Fibroblast of skin of back (primary cell): ENCODE data around the gene RAD21L1. TPM values are rescaled to one million over a fixed set of nuclear protein-coding genes. Genes with fewer than 3 reads are reported as not detected.
A peak's percentile ranks its signal among the peaks of the same experiment; 100 is the strongest.

ENCODE experiments used
- DNase-seq: peaks from one replicate; pipeline ENCODE4 v3.0.0-alpha.2; 2013
- polyA plus RNA-seq, 2 experiments: library from polyadenylated mRNA; unstranded; fragments of 120-200 nt; gene quantifications; one replicate each; pipeline ENCODE4 v1.2.1, GENCODE V29; 2013; ENCODE audit not compliant: insufficient read length in 2 of 2

Gene RAD21L1
- not detected for polyA plus RNA-seq (2013, experiment 1 of 2; ENCODE audit: insufficient read length)
- polyA plus RNA-seq (2013, experiment 2 of 2; ENCODE audit: insufficient read length) = not detected

GRCh38 chr20:1225783-1226654, at the start of gene RAD21L1:
TSS of gene RAD21L1 (plus strand) at chr20:1226044. CDS start at chr20:1228454, 2,410 bp downstream.
- peak; percentile 64 for DNase-seq

- DNase-seq = no peak
Observed at GRCh38 chr20:1177680-1178079, 48.2 kb upstream of the RAD21L1 start.

- DNase-seq = no peak
Observed at GRCh38 chr20:1178103-1178502, 47.7 kb upstream of the RAD21L1 start.

GRCh38 chr20:1178623-1179022, 47.2 kb upstream of the RAD21L1 start:
- DNase-seq = no peak

GRCh38 chr20:1180949-1181348, 44.9 kb upstream of the RAD21L1 start:
- no peak for DNase-seq

GRCh38 chr20:1182106-1182505, 43.7 kb upstream of the RAD21L1 start:
- no peak for DNase-seq

- DNase-seq = no peak
Observed at GRCh38 chr20:1183153-1183552, 42.7 kb upstream of the RAD21L1 start.

GRCh38 chr20:1184260-1184637, 41.6 kb upstream of the RAD21L1 start:
- DNase-seq = no peak

- DNase-seq = no peak
Observed at GRCh38 chr20:1184638-1185315, 41.1 kb upstream of the RAD21L1 start, which contains the start of gene TMEM74B. TSS of gene TMEM74B (minus strand) at chr20:1184981. CDS start at chr20:1183801, 1,180 bp downstream.

GRCh38 chr20:1185316-1185741, 40.5 kb upstream of the RAD21L1 start:
- no peak for DNase-seq

GRCh38 chr20:1185790-1186334, 40.0 kb upstream of the RAD21L1 start:
- DNase-seq = peak; percentile 57

- DNase-seq = no peak
Observed at GRCh38 chr20:1186367-1186991, 39.4 kb upstream of the RAD21L1 start.

GRCh38 chr20:1187605-1188171, 38.2 kb upstream of the RAD21L1 start:
- DNase-seq = no peak

GRCh38 chr20:1188347-1188746, 37.5 kb upstream of the RAD21L1 start:
- DNase-seq = no peak

- no peak for DNase-seq
Observed at GRCh38 chr20:1189827-1190226, 36.0 kb upstream of the RAD21L1 start.

GRCh38 chr20:1190847-1191246, 35.0 kb upstream of the RAD21L1 start:
- DNase-seq = no peak

GRCh38 chr20:1191299-1191698, 34.5 kb upstream of the RAD21L1 start:
- DNase-seq = no peak

GRCh38 chr20:1195226-1195625, 30.6 kb upstream of the RAD21L1 start:
- DNase-seq = no peak

GRCh38 chr20:1196634-1197033, 29.2 kb upstream of the RAD21L1 start:
- DNase-seq = no peak

- DNase-seq = no peak
Observed at GRCh38 chr20:1197801-1198200, 28.0 kb upstream of the RAD21L1 start.

GRCh38 chr20:1198751-1199150, 27.1 kb upstream of the RAD21L1 start:
- DNase-seq = no peak

- DNase-seq = no peak
Observed at GRCh38 chr20:1199212-1199873, 26.5 kb upstream of the RAD21L1 start.
